Measurements from ENCODE around the gene TGM2. TPM values are rescaled to one million over a fixed set of nuclear protein-coding genes. Genes with fewer than 3 reads are reported as not detected.

The TGM2 gene
- total RNA-seq, 1 donor from 2014 or later, result 143 TPM

- DNase-seq (ENCODE audit: low spot score), result no peak
Measured at GRCh38 chr20:38162149-38162548, 2.9 kb downstream of the TGM2 start.

GRCh38 chr20:38161412-38161774 lies 3.7 kb downstream of the TGM2 start:
- no peak for DNase-seq (ENCODE audit: low spot score)

- DNase-seq (ENCODE audit: low spot score), result no peak
Measured at GRCh38 chr20:38159957-38160756, 4.9 kb downstream of the TGM2 start.

GRCh38 chr20:38159566-38159956 lies 5.5 kb downstream of the TGM2 start:
- no peak for DNase-seq (ENCODE audit: low spot score)

DNA sequence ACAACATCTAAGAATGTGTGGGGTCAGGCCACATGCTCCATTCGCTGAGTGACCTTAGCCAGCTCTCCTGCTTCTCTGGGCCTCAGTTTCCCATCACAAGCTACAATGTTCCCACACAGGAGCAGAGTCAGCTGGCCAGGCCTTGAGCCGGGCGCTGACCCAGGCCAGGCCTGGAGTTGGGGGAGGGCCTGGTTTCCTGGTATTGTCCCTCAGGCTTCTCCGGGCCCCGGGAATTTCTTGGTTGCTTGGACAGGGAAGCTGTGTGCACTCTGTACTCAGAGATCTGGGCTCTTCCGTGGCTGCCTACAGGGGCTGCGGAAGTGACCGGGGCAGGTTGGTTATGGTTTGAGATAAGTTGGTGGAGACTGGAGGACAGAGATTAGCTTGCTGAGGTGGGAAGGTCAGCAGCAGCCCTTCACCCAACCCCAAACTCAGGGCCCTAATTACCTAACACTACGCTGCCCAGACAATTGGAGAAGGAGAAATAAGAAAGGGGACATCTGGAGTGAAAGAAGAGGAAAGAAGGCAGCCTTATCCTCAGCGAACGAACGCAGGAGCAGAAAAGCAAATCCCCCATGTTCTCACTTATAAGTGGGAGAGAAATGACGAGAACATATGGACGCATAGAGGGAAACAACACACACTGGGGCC lies 6.2 kb downstream of the TGM2 start:
- DNase-seq (ENCODE audit: low spot score), result no peak

GRCh38 chr20:38157635-38158495 lies 7.2 kb downstream of the TGM2 start:
- DNase-seq (ENCODE audit: low spot score), result no peak

DNA sequence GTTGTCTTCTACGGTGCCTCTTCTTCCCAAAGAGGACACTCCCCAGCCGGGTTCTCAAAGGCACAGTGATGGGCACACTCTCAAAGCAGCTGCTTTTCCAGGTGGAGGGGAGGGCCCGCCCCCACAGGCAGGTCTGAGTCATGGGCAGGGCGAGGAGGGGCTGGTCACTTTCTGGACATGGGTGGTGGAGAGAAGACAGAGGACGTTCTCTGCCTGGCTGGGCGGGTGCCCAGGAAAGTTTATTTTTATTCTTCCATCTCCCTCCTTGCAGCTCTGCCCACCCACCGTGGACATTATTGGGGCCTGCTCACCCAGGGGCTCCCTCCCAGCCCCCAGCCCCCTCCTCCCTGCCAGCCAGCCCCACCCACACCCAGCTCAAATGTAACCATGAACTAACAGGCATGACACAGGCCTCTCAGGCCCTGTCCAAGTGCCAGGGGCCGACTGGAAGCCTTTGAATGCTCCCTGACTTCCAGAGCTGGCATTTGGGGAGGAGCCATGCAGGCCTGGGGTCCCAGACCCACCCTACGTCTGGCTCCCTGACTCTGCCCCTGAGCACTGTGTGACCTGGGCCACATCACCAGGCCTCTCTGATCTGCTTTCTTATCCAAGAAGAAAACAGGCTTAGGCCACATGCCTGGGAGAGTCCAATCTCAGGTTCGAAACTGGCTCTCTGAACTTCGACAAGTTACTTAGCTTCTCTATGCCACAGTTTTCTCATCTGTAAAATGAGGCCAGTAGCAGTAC lies 8.0 kb downstream of the TGM2 start:
- peak; percentile 78 for DNase-seq (ENCODE audit: low spot score)

DNA sequence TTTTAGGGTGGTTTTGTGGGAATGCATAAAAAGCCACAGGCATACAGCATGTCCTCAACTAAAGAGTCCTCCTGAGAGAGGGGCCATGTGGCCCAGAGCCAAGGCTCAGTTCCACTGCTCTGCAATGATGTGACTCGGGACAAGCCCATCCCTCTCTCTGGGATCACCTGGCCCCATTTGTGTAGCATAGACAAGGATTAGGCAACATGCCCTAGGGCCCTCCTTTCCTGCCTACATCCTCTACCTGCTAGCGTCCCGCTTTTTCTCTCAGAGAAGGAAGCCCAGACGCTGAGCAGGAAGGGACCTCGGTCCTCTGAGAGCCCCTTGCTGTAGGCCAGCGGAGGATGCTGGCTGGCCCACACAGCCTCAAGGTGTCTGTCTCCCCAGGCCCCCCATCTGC lies 8.8 kb downstream of the TGM2 start:
- DNase-seq (ENCODE audit: low spot score), result no peak

- no peak for DNase-seq (ENCODE audit: low spot score)
Measured at GRCh38 chr20:38155811-38156210, 9.3 kb downstream of the TGM2 start.

- DNase-seq (ENCODE audit: low spot score), result no peak
Measured at GRCh38 chr20:38153401-38153800, 11.7 kb downstream of the TGM2 start.

DNA sequence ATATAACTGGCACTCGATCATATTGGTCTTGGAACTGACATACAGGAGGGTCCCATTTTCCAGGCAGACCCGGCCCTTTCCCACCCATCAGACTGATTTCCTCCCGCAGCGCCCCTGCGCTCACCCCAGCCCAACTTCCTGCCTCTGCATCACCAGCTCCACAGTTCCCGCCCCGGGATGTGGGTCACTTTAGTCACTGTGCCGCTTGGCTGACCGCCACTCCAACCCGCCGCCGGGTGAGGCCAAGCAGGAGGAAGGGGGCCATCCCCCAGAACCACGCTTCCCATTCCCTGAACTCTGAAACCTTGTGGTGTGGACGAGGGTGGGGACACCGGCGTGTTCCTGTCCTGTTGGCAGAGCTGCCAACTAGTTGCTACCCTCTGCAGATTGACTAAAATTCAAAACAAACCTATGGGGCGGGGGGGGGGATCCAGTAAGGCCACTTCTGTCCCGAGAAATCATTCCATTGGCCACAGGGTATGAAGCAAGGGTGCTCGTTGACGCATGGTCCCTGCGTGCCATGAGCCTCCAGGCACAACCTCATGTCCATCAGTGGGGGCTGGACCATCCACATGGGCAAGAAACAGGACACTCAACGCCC lies 12.3 kb downstream of the TGM2 start:
- DNase-seq (ENCODE audit: low spot score), result peak; percentile 92

- DNase-seq (ENCODE audit: low spot score), result peak; percentile 65
Measured at GRCh38 chr20:38152175-38152620, 12.9 kb downstream of the TGM2 start.

DNA sequence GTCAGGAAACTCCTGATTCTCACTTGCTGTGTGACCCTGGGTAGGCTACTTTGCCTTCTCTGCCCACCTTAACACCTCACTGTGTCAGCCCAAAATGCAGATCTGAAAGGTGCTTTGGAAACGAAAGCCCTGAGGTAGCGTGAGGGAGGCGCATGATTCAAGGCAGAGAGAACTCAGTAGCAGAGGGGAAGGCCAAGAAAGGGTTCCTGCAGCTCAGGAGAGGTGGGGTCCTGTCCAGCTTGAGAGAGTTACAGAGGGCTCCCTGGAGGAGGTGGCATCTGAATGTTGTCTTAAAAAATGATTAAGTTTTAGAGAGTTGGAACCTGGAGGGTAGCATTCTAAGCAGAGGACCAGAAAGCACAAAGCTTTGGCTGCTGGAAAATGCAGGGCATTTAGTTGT lies 13.6 kb downstream of the TGM2 start:
- DNase-seq (ENCODE audit: low spot score), result no peak

- no peak for DNase-seq (ENCODE audit: low spot score)
Measured at GRCh38 chr20:38150335-38151170, 14.5 kb downstream of the TGM2 start.

DNA sequence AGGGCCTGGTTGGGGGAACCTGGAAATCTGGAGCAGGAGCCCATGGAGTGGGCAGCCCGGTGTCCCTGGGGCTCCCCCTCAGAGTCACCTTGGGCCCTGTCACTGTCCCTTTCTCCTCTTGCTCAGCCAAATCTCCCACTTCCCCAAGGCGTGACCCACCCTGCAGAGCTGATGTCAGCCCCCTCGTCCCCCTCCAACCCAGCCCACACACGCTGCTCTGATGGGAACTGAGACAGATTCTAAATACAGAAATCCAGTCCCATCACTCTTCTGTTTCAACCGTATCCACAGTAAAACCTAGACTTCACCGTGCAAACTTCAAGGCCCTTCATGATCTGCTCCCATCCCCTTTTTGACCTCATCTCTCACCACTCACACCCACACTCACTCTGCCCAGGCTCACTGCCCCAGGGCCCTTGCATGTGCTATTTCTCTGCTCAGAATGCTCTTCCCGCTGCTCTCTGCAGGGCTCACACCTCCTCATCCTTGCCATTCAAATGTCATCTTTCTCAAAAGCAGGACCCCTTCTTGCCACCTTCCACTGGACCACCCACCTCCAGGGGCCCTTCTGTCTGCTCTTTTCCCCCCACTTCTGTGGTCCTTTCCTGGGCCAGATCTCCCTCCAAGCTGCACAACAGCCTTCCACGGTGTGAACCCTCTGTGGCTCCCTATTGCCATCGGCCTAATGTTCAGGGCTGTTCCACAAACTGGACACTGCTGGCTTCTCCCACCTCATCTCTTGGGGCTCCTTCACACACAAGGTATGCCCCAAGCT lies 16.6 kb downstream of the TGM2 start:
- DNase-seq (ENCODE audit: low spot score), result no peak

- DNase-seq (ENCODE audit: low spot score), result no peak
Measured at GRCh38 chr20:38147751-38148150, 17.3 kb downstream of the TGM2 start.

DNA sequence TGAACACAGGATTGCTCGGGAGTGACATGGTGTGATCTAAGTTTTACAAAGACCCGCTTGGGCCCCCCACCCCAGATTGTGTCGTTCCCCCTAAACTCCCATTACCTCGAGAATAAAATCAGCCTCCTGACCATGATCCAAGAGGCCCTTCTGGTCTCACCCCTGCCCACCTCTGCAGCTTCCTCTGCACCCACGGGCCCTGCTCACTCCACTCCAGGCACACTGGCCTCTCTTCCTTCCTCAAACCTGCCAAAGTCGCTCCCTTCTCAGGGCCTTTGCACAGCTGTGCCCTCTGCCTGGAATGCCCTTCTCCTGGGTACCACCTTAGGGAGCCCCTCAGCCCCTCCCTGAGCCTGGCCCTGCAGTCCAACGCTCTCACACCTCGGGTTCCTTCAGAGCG lies 17.9 kb downstream of the TGM2 start:
- no peak for DNase-seq (ENCODE audit: low spot score)

DNA sequence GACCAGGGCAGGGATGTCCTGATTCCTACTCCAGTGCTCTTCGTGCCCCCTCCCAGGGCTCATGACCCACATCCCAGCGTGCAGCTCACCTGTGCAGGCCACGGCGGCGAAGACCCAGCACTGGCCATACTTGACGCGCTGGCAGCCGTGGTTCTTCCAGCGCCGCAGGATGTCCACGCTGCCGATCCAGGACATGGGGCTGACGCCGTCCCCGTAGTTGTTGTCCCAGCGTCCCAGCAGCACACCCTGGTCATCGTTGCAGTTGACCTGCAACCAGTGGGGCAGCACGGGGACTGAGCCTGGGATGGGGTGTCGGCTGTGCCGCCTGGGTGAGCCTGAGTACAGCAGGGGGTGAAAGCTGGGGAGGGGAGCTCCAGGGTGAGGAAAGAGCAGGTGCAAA lies 18.4 kb downstream of the TGM2 start:
- DNase-seq (ENCODE audit: low spot score), result no peak

GRCh38 chr20:38146156-38146555 lies 18.9 kb downstream of the TGM2 start:
- no peak for DNase-seq (ENCODE audit: low spot score)

DNA sequence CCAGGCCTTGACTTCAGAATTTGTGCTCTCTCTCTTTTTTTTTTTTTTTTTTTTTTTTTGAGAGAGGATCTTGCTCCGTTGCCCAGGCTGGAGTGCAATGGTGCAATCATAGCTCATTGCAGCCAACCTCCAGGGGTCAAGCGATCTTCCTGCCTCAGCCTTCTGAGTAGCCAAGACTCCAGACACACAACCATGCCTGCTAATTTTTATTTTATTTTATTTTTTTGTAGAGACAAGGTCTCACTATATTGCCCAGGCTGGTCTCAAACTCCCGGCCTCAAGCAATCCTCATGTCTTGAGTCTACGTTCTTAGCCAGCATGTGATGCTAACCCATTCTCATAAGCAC lies 19.4 kb downstream of the TGM2 start:
- no peak for DNase-seq (ENCODE audit: low spot score)
